ENCODE results near the gene FAM163B.

FAM163B gene

GRCh38 chr9:133609311-133610098, at the start of gene FAM163B:
FAM163B (minus strand) TSS chr9:133609389; CDS start chr9:133580223, 29,166 bp downstream.
- peak; percentile 89 for DNase-seq (ENCODE audit: low spot score)

- DNase-seq (ENCODE audit: low spot score): no peak
These were observed 48.0 kb upstream of the FAM163B start for GRCh38 chr9:133657120-133657661.

GRCh38 chr9:133656211-133657119, 47.3 kb upstream of the FAM163B start:
- DNase-seq (ENCODE audit: low spot score): no peak

GRCh38 chr9:133655701-133656100, 46.5 kb upstream of the FAM163B start:
- no peak for DNase-seq (ENCODE audit: low spot score)

- DNase-seq (ENCODE audit: low spot score): no peak
These were observed 45.8 kb upstream of the FAM163B start for GRCh38 chr9:133654736-133655657.

- DNase-seq (ENCODE audit: low spot score): no peak
These were observed 44.4 kb upstream of the FAM163B start for GRCh38 chr9:133653638-133654037.

- DNase-seq (ENCODE audit: low spot score): no peak
These were observed 40.8 kb upstream of the FAM163B start for GRCh38 chr9:133650026-133650425.

GRCh38 chr9:133649194-133649593, 40.0 kb upstream of the FAM163B start:
- no peak for DNase-seq (ENCODE audit: low spot score)

GRCh38 chr9:133647765-133648469, 38.7 kb upstream of the FAM163B start:
- DNase-seq (ENCODE audit: low spot score): no peak

- DNase-seq (ENCODE audit: low spot score): no peak
These were observed 38.0 kb upstream of the FAM163B start for GRCh38 chr9:133647148-133647547.

GRCh38 chr9:133645021-133645765, 36.0 kb upstream of the FAM163B start:
- DNase-seq (ENCODE audit: low spot score): no peak

- no peak for DNase-seq (ENCODE audit: low spot score)
These were observed 35.0 kb upstream of the FAM163B start for GRCh38 chr9:133643978-133644760.

- DNase-seq (ENCODE audit: low spot score): no peak
These were observed 34.2 kb upstream of the FAM163B start for GRCh38 chr9:133643362-133643755.

- DNase-seq (ENCODE audit: low spot score): no peak
These were observed 33.6 kb upstream of the FAM163B start for GRCh38 chr9:133642708-133643361.

GRCh38 chr9:133641861-133642595, 32.8 kb upstream of the FAM163B start:
- no peak for DNase-seq (ENCODE audit: low spot score)

GRCh38 chr9:133641396-133641655, 32.1 kb upstream of the FAM163B start:
- DNase-seq (ENCODE audit: low spot score): no peak

GRCh38 chr9:133640580-133641395, 31.6 kb upstream of the FAM163B start:
- no peak for DNase-seq (ENCODE audit: low spot score)

- DNase-seq (ENCODE audit: low spot score): no peak
These were observed 31.0 kb upstream of the FAM163B start for GRCh38 chr9:133640160-133640559.
